NCI-H748 (cell line): ENCODE data around the gene ACBD7.

ENCODE experiments used
- DNase-seq: peaks from one replicate; lab custom pipeline; 2025; ENCODE audit not compliant: unreplicated experiment; lab: John Stamatoyannopoulos, UW

The ACBD7 gene

DNA sequence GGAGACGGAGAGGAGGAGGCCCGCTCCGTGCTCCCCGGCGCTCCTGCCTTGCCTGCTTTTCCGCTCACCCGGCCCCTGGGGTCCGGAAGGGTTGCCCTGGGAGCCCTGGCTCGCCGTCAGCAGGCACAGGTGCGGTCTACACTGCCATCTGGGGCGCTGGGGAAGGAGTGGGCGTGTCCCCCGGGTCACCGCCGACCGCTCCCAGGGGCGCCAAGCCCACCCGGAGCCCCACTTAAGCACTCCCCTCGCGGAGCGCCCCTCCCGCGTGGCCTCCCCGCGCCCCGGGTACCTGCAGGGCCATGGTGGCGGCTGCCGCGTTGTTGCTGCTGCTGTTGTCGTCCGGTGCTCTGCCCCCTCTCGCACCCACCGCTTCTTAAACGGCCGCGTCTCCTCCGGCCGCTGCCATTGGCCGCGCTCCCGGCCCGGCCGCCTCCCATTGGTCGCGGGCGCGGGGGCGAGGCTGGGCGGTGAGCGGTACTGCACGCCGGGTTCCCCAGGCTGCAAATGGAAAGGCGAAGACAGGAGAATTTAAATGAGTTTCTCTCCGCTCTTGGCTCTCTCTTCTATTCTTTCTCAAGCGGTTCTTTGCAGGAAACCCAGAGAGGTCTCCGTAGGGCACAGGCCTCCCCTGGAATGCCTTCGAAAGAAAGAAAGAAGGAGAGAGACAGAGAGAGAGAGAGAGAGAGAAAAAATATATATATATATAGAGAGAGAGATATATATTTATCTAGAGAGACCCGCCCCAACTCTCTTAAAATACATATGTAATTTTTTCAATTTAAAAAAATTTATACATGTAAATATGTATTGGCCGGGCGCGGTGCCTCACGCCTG lies at the start of gene ACBD7:
Gene ACBD7 (minus strand): TSS at position 349 of the 834 bp plus-strand sequence. CDS start 48 bp downstream, at position 301.
- DNase-seq: peak; percentile 89

DNA sequence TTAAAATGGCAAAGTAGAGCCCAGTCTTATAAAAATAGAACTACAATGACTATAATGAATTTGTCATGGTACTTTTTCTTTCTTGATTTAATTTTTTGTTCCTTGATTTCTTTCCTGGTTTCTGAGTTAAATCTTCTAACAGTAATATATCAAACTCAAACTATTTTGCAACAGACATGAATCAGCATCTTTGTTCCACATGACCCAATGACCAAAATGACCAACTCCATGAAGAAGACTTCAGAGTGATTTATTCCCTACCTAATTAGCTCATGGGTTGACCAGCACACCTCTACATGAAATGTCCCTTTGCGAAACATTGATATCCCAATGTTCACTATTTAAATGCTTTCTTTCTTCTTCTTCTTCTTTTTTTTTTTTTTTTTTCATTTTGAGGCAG lies 49.1 kb upstream of the ACBD7 start:
- DNase-seq: no peak

DNA sequence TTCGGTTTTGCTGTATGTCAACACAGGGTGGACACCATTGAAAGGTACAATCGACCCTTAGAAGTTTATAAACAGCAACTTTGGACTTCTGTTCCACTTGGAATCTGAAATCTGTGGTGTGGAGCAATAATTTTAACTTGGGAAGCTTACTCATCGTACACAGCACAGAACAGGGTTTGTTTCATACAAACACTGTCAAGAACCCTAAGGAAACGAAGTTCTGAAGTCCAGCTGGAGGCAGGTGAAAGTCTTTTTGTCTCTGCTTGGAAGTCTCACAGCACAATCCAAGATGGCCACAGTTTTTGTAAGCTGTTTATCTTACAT lies 48.4 kb upstream of the ACBD7 start:
- no peak for DNase-seq

DNA sequence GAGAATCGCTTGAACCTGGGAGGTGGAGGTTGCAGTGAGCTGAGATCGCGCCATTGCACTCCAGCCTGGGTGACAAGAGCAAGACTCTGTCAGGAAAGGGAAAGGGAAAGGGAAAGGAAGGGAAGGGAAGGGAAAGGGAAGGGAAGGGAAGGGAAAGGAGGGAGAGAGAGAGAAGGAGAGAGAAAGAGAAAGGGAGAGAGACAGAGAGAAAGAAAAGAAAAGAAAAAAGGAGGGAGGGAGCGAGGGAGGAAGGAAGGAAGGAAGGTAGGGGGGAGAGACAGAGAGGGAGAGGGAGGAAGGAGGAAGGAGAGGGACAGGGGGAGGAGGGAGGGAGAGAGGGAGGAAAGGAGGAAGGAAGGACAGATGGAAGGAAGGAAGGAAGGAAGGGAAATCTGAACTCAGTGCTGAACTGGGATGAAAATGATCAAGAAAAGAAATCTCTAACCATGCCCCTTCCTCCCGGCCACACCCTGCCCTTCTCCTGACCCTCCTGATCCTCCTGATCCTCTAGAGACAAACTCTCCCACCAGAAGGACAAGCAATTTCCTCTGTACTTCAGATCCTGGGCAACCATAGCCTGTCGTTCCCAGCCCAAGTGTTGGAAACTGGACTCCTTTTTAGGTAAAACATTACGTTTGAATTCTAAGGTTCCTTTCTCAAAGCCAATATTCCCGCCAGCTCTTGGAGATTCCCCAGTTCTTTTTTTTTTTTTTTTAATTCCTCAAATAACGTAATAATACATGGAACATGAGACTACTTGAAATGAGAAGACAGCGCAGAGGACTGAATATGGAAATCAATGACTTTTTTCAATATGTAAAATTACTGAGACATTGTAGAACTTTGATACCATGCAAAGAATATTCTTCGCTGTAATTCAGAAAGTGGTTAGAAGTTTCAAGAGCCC lies 47.8 kb upstream of the ACBD7 start:
- no peak for DNase-seq

DNA sequence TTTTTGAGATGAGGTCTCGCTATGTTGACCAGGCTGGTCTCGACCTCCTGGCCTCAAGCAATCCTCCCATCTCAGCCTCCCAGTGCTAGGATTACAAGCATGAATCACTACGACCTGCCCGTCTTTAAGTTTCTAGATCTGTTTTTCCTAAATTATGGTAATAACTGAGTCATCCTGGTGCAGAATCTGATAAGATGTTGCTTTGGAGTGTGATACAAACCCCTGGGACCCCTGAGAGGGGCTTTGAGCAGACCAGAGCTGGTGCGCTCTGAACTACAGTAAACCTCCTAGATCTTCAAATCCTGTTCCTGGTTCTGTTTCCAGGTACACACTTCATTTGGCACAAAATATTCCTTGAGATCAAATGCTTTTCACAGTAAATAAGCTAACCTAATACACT lies 42.8 kb upstream of the ACBD7 start:
- no peak for DNase-seq

DNA sequence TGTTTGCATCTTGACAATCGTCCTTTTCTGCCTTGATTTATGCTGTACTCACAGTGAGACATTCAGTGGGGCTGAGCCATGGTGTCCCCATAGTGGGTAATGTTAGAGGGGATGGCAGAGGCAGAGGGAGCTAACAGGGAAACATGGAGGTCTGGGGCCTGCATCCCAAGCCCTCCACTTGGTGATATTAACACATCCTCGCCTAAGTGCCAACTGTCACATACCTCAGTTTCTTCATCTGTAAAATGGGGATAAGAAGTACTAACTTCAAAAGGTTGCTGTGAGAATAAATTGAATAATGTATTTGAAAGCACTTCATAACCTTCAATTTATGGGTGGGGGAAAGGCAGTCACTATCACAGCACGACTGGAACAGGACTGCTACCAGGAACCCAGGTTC lies 36.3 kb upstream of the ACBD7 start:
- no peak for DNase-seq

DNA sequence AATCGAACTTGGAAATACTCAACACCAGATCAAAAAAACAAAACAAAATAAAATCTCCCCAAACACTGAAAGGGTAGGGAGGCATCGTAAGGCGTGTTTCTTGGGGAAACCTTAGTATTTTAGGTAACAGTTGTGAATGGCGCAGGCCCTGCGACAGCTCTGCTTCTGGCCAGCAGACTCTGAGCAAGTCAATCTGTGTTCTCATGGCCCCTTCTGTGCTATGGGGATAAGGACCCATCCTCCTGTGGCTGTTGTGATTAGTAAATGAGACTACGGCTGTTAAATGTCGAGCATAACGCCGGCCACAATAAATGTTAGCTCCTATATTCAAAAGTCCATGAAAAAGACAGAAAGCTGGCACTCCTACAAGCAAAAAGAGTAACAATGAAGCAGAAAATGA lies 35.6 kb upstream of the ACBD7 start:
- DNase-seq: no peak

DNA sequence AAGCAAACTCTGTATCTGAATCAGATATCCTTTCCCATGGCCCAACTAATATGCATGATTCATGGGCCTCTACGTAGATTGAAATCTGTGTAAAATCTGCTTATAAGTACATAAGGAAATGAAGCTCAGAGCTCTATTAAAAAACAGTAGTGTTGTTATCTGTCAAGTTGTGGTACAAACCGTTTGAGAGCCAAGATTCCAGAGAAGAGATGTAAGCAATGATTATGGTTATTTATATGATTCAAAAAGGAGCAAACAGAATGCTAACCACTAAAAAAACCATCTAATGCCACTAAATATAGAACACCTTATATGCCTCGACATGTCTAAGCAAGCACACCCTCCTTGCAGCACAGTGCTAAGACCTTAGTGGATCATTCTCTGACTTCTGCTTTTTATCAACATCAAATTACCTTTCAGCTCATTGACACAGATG lies 35.2 kb upstream of the ACBD7 start:
- DNase-seq: no peak

DNA sequence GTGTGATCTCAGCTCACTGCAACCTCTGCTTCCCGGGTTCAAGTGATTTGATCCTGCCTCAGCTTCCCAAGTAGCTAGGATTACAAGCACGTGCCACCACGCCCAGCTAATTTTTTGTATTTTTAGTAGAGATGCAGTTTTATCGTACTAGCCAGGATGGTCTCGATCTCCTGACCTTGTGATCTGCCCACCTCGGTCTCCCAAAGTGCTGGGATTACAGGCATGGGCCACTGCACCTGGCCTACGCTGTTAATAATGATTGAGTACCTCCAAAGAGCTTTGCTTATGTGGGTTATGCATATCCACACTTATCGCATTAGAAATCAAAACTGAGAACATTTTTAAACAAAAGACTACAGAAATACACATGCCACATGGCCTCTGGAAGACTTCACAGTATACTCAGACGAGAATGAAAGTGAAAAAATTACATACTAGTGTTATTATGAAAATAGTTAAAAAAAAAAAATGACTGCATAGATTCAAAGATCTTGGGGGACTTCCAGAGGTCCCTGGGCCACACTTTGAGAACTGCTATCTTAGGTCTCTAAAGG lies 34.0 kb upstream of the ACBD7 start:
- no peak for DNase-seq

DNA sequence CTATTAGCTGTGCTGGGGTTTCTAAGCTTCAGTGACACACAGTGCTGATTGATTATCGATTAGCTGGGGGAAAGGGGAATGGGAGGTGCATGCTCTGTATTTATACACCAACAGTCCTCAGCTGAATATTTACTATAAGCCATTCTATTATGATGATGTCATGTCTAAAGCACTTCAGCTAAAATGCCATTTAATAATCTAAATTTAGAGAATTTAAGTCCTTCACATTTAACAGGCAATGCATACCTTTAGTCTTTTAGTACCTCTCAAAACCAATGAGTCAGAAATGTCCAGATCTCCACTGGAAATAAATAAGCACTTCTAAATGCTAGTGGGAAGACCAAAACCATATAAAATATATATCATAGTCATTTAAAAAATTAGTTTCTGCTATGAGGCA lies 33.1 kb upstream of the ACBD7 start:
- no peak for DNase-seq

DNA sequence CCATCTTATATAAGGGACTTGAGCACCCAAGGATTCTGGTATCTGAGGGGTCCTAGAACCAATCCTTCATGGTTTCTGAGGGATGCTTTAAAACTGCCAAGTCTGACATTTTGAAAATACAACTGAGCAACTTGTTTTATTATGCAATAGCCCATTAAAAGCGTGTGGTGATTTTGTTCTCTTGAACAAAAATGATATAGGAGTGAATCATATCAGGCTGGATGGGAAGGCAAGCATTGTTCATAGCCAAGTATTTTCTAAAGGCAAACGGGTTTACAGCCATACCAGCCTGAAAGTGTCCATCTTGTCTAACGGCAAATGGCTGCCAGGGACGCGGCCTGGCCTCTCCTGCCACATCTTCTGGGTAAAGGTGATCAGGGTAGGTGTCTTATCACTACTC lies 31.9 kb upstream of the ACBD7 start:
- DNase-seq: no peak

DNA sequence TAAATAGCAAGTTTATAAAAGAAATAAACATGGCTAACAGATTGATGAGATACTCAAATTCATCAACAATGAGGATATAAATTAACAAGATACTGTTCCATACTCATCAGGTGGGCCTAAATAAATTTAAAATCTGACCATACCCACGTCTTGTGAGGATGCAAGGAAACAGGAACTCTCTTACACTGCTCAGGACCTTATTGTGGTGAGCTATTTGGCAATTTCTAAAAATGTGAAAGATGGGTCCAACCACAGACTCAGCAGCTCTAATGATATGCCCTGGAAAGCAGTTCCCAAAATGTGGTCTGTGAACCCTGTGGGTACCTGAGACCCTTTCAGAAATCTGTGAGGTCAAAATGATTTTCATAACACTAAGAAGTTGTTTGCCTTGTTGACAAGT lies 30.0 kb upstream of the ACBD7 start:
- no peak for DNase-seq

DNA sequence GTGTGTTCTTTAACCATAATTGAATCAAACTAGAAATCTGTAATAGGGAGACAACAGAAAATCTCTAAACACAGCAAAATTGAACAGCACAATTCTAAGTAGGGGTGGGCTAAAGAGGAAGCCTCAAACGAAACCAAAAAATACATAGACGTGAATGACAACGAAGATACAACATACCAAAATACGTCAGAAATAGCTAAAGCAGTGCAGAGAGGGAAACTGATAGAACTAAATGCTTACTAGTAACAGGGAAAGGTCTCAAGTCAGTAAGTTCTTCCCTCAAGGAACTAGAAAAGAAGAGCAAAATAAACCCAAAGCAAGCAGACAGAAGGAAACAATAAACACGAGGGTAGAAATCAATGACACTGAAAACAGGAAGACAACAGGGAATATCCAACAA lies 27.6 kb upstream of the ACBD7 start:
- DNase-seq: no peak

DNA sequence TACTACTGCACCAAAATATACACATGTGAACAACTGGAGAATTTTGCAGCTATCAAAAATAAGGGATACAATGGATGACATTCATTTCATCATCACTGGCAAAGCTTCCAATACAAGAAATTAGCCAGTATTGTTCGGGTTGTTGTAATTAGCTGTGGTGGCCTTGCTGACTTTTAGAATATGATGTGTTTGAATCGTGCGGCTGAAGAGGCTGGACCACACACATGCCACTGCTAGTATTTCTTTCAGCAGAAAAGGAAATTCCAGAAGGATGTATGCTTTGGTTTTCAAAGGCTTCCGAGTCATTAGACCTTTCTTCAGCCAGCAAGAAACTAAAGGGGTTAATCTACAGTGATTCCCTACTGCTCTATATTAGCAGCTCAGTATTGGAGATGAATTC lies 25.2 kb upstream of the ACBD7 start:
- DNase-seq: no peak

DNA sequence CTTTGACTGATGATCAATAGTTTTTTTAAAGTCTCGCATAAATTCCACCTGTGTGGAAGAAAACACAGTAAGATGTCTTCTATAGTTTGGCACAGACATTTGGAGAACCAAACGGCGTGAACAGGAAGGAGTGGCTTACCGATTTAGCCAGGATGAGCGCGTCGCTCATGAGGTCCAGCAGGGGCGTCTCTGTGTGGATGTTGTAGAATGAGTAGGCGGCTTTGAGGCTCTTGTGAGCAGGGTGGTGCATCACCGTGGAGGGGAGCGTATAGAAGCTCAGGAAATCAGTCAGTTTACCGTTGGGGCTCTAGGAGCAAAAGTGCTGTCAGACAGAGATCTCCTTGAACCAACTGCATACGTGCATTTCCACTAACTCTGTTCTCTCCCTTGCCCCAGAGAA lies 24.1 kb upstream of the ACBD7 start:
- DNase-seq: no peak

DNA sequence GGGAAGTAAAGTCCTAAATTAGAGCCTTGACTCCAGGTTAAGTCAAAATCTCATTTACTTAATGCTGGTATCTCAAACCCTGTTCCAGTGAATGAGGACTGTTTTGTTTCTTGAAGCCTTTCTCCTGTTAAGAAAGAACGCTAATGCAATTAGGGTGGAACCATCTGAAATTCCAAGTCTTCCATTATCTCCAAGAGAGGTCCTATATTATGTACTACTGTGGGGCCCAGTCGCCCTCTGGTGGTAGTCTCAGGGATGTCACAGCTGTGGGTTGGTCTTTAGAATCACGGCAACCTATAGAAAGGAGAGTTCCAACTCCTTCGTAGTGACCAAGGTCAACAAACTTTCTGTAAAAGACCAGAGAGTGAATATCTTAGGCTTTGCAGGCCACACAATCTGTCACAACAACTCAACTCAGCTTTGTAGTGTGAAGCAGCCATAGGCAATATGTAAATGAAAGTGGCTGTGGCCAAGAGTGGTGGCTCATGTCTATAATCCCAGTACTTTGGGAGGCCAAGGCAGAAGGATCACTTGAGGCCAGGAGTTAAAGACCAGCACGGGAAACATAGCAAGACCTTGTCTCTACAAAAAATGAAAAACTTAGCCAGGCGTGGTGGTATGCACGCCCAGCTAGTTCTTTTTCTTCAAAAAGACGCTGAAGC lies 17.9 kb upstream of the ACBD7 start:
- DNase-seq: peak; percentile 46

DNA sequence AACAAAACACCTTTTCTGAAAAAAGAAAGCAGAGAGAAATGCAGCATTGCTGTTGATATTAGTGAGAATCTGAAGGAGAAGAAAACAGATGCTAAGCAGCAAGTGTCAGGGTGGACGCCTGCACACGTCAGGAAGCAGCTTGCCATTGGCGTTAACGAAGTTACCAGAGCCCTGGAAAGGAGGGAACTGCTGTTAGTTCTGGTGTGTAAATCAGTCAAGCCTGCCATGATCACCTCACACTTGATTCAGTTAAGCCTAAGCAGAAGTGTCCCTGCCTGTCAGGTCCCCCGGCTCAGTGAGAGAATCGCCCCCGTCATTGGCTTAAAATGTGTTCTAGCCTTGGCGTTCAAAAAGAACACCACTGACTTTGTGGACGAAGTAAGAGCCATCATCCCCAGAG lies 14.9 kb upstream of the ACBD7 start:
- DNase-seq: no peak

DNA sequence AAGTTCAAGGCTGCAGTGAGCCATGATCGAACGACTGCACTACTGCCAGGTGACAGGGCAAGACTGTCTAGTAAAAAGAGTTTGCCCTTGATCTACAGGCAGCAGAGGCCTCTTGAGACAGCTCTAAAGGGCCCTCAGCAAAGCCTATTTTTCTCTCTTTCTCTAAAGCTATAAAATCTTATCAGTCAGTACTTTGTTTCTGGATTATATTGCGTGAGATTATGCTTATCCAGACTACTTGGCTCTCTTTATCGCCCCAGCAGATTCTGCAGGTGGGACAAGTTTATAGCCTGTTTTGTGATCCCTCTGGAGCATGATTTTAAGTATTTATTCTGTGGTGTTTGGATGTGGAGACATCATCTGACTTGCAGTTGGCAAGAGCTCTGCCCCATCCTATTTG lies 11.3 kb upstream of the ACBD7 start:
- DNase-seq: no peak

DNA sequence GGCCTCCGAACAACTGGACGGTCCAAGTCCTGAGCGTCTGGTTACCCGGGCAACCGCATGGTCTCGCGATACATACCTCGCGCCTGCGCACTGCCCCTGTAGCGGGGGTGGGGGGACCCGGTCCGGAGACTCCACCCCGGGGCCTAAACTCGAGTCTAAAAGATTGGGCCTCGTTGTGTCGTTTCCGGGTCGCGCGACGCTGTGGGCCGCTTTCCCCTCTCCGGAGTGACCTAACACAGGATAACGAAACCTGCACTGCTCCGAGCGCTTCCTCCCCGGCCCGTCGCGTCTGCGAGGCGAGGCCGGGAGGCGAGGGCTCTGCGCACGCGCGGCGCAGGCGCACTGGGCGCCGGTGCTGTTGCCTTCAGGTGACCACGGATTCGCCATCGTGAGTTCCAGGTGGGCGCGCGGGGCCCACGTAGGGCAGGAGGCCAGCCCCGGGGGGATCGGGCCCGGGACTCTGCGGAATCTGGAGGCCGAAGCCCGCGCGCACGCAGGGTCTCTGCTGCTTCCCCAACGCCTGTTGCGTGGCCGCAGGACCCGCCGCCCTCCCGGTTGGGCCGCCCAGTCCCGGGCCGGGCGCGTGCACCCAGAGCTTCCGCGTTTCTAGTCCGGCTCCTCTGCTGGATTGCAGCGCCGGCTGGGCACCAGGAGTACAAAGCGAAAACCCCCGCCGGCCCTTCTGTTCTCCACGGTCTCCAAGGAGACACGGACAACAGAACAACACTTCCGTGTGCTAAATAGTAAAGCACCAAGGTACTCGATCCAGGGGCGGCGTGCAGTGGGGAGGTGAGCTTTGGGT lies 8.6 kb upstream of the ACBD7 start, which contains the start of gene RPP38:
Gene RPP38 (plus strand): TSS at position 345 of the 802 bp plus-strand sequence. CDS start 5,960 bp downstream, outside the sequence.
- peak; percentile 92 for DNase-seq

DNA sequence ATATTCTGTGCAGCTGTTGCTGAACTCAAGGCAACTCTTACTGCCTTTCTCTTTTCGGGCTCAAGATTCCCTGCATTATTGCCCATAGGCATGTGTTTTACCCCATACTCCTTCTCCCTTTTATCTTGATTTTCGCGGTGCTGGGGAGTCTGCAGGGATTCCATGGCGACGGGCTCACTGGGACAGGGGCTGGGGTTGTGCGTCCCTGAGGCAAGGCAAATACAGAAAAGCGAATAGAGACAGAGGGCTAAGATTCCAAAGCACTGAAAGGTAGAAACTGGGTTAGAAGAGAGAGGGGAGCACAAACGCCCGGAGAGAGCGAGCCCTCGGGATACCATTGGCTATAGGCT lies 8.1 kb upstream of the ACBD7 start:
- DNase-seq: no peak
